Measurements from ENCODE around the gene BTN3A1.

DNA sequence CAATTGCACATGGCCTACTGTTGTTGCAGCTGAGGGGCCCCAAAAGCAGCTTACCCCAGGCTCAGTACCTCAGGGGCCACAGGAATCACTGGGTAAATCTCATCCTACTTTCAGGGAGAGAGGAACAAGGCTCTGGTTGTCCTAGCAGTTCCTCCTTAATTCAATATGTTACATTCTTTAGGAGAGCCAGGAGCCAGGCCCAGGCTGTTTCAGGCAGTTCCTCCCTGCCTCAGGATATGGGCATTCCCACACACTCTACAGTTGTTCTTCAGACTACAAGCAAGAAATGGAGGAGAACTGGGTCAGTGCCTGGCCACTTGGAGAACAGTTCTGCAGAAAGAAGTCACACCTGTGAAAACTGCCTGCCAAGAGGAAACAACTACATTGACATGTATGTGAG, 46.7 kb upstream of the BTN3A1 start:
- no peak for TF ChIP-seq POLR2A (IDR thresholded peaks at IDR 0.05)
- TF ChIP-seq, protein P1, sequence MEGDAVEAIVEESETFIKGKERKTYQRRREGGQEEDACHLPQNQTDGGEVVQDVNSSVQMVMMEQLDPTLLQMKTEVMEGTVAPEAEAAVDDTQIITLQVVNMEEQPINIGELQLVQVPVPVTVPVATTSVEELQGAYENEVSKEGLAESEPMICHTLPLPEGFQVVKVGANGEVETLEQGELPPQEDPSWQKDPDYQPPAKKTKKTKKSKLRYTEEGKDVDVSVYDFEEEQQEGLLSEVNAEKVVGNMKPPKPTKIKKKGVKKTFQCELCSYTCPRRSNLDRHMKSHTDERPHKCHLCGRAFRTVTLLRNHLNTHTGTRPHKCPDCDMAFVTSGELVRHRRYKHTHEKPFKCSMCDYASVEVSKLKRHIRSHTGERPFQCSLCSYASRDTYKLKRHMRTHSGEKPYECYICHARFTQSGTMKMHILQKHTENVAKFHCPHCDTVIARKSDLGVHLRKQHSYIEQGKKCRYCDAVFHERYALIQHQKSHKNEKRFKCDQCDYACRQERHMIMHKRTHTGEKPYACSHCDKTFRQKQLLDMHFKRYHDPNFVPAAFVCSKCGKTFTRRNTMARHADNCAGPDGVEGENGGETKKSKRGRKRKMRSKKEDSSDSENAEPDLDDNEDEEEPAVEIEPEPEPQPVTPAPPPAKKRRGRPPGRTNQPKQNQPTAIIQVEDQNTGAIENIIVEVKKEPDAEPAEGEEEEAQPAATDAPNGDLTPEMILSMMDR (IDR thresholded peaks at IDR 0.05), result no peak
